Duodenal mucosa (tissue), 2 donors: Measurements from ENCODE around the gene PMAIP1.

ENCODE experiments used
- H3K27ac ChIP-seq: one replicate; pipeline ENCODE4 v1.7.0; 2013; ENCODE audit warnings: low read depth, low read length
- H3K27me3 ChIP-seq, 2 donors: one replicate each; pipeline ENCODE4 v1.7.0; 2013; ENCODE audit warnings: low read length in 2 of 2, control low read depth in 1 of 2; ENCODE audit not compliant: insufficient read depth in 2 of 2, control insufficient read depth in 1 of 2
- H3K36me3 ChIP-seq, 2 donors: one replicate each; pipeline ENCODE4 v1.7.0; 2013; ENCODE audit warnings: low read length in 2 of 2, control low read depth in 1 of 2; ENCODE audit not compliant: insufficient read depth in 2 of 2, control insufficient read depth in 1 of 2
- H3K4me1 ChIP-seq, 2 donors: one replicate each; pipeline ENCODE4 v1.7.0; 2013; ENCODE audit warnings: low read length in 2 of 2, control low read depth in 1 of 2; ENCODE audit not compliant: insufficient read depth in 2 of 2, control insufficient read depth in 1 of 2
- H3K4me3 ChIP-seq, 2 donors: one replicate each; pipeline ENCODE4 v1.7.0; 2013; ENCODE audit warnings: low read length in 2 of 2, low read depth in 1 of 2
- H3K9ac ChIP-seq, 2 donors: one replicate each; pipeline ENCODE4 v1.7.0; 2013; ENCODE audit warnings: low read length in 2 of 2, low read depth in 1 of 2
- H3K9me3 ChIP-seq, 2 donors: one replicate each; pipeline ENCODE4 v1.7.0; 2013; ENCODE audit warnings: low read length in 2 of 2, control low read depth in 1 of 2; ENCODE audit not compliant: control insufficient read depth in 1 of 2

Gene PMAIP1

DNA sequence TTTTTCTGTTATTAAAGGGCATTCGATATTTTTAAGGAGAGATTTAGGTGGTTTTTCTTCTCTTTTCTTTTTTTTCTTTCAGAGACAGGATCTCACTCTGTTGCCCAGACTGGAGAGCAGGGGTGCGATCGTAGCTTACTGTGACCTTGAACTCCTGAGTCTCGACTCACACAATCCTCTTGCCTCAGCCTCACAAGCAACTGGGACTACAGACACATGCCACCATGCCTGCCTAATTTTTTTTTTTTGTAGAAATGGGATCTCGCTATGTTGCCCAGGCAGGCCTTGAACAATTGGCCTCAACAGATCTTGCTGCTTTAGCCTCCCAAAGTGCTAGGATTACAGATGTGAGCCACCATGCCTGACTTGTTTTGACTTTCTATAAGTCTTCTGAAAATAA is 26.3 kb downstream of the PMAIP1 start:
- no peaks in the 10 kb centered on the region for H3K27me3 ChIP-seq
- no peaks in the 10 kb centered on the region for H3K9me3 ChIP-seq
- H3K27ac ChIP-seq = no peak overlapping the region
- no peak overlapping the region for H3K9ac ChIP-seq
- H3K4me3 ChIP-seq = no peak overlapping the region
- no peaks in the 10 kb centered on the region for H3K4me1 ChIP-seq
- no peaks in the 10 kb centered on the region for H3K36me3 ChIP-seq

DNA sequence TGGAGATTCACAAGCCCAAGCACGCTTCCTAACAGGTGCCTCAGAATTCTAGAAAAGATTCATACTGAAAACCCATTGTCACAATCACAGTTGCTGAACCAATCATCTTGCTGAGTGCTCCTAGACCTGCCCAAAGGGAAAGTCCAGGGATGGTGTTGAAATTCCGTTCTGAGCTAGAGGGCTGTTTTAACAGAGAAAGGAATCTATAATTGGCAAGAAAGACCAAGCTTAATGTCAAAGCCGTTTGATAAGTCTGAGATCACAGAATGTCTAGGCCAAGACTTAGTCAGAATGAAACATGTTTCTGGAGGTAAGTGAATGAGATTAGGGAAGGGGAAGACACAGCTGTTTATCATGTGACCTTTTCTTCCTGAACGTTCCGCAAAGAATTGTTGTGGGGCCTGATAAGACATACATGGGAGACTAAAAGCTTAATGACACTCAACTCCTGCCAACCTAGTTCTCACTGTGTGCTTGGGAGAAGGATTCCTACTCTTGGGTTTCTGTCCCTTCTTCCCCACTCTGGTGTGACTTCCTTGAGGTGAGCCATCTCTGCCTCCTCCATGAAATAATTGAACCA is 27.5 kb downstream of the PMAIP1 start:
- no peak overlapping the region for H3K9ac ChIP-seq
- no peaks in the 10 kb centered on the region for H3K4me1 ChIP-seq
- H3K36me3 ChIP-seq = no peaks in the 10 kb centered on the region
- H3K4me3 ChIP-seq = no peak overlapping the region
- no peaks in the 10 kb centered on the region for H3K9me3 ChIP-seq
- H3K27me3 ChIP-seq = no peaks in the 10 kb centered on the region
- no peak overlapping the region for H3K27ac ChIP-seq

GRCh38 chr18:59928201-59928600 is 28.4 kb downstream of the PMAIP1 start:
- Histone ChIP-seq H3K9me3 (no peaks in the 10 kb centered on the region), H3K9ac (no peak overlapping the region), H3K27ac (no peak overlapping the region), H3K36me3 (no peaks in the 10 kb centered on the region), H3K4me1 (no peaks in the 10 kb centered on the region), H3K4me3 (no peak overlapping the region), H3K27me3 (no peaks in the 10 kb centered on the region)

GRCh38 chr18:59929621-59930295 is 30.0 kb downstream of the PMAIP1 start:
- Histone ChIP-seq H3K27ac (no peak overlapping the region), H3K27me3 (no peaks in the 10 kb centered on the region), H3K4me1 (no peaks in the 10 kb centered on the region), H3K9me3 (no peaks in the 10 kb centered on the region), H3K36me3 (no peaks in the 10 kb centered on the region), H3K9ac (no peak overlapping the region), H3K4me3 (no peak overlapping the region)

GRCh38 chr18:59932401-59932800 is 32.6 kb downstream of the PMAIP1 start:
- H3K4me1 ChIP-seq = no peaks in the 10 kb centered on the region
- no peak overlapping the region for H3K4me3 ChIP-seq
- no peak overlapping the region for H3K27ac ChIP-seq
- H3K9me3 ChIP-seq = no peaks in the 10 kb centered on the region
- no peaks in the 10 kb centered on the region for H3K36me3 ChIP-seq
- no peak overlapping the region for H3K9ac ChIP-seq
- no peaks in the 10 kb centered on the region for H3K27me3 ChIP-seq

- Histone ChIP-seq H3K4me1 (no peaks in the 10 kb centered on the region), H3K27me3 (no peaks in the 10 kb centered on the region)
These were observed 38.9 kb downstream of the PMAIP1 start for GRCh38 chr18:59938676-59939075.

GRCh38 chr18:59939127-59939526 is 39.3 kb downstream of the PMAIP1 start:
- no peaks in the 10 kb centered on the region for H3K27me3 ChIP-seq
- no peaks in the 10 kb centered on the region for H3K36me3 ChIP-seq
- no peaks in the 10 kb centered on the region for H3K4me1 ChIP-seq
- no peak overlapping the region for H3K4me3 ChIP-seq
- no peaks in the 10 kb centered on the region for H3K9me3 ChIP-seq
- H3K27ac ChIP-seq = no peak overlapping the region
- H3K9ac ChIP-seq = no peak overlapping the region

More at GRCh38 chr18:59938676-59939075, 38.9 kb downstream of the PMAIP1 start:
- Histone ChIP-seq H3K27ac (no peak overlapping the region), H3K36me3 (no peaks in the 10 kb centered on the region), H3K9ac (no peak overlapping the region), H3K4me3 (no peak overlapping the region), H3K9me3 (no peaks in the 10 kb centered on the region)

DNA sequence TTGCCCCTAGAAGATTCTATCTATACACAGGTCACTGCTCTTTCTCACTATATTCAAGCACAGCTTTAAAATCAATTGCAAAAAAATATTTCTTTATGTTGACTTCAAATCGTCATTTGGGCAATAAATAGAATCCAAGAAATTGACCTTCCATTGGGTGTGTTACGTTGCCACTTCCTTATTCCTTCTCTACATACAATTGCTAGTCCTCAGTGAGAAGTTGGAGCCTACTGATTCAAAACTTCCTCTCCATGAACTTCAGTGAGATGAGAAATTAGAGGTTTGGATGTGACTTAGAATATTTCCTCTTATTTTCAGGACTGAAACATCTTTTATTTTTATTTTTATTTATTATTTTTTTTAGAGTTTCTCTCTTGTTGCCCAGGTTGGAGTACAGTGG is 40.3 kb downstream of the PMAIP1 start:
- Histone ChIP-seq H3K27me3 (no peaks in the 10 kb centered on the region), H3K9ac (no peak overlapping the region), H3K9me3 (no peaks in the 10 kb centered on the region), H3K27ac (no peak overlapping the region), H3K36me3 (no peaks in the 10 kb centered on the region), H3K4me3 (no peak overlapping the region), H3K4me1 (no peaks in the 10 kb centered on the region)

DNA sequence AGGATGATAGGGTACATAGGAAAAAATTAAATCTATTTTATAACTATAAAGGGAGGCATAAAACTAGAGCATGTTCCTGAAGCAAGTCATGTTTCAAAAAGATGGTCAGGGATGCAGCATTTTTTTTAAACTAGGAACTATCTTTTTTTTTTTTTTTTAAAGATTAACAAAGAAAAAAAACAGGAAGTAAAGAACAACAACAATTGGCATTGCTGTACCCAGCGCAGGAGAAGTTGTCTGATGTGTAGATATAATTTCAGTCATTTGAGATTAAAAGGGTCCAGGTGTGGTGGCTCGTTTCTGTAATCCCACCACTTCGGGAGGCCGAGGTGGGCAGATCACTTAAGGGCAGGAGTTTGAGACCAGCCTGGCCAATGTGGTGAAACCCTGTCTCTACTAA is 41.5 kb downstream of the PMAIP1 start:
- Histone ChIP-seq H3K27ac (no peak overlapping the region), H3K9ac (no peak overlapping the region), H3K36me3 (no peaks in the 10 kb centered on the region), H3K27me3 (no peaks in the 10 kb centered on the region), H3K9me3 (no peaks in the 10 kb centered on the region), H3K4me1 (no peaks in the 10 kb centered on the region), H3K4me3 (no peak overlapping the region)

DNA sequence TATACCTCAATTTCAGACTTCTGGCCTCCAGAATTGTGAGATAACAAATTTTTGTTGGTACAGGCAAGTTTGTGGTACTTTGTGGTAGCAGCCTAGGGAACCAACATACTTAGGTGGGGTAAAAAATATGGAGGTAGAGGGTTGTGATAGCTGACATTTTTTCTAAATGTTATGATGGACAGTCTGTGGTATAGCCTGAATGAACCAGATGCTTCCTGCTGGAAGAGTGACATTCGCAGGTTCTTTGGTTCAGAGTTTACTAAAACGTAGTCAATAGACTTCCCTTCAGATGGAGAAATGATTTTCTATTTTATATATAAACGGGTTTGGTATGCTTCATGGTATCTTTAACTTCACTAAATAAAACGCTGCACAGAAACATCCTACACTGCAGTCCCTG is 42.8 kb downstream of the PMAIP1 start:
- Histone ChIP-seq H3K27me3 (no peaks in the 10 kb centered on the region), H3K4me1 (no peaks in the 10 kb centered on the region), H3K4me3 (no peak overlapping the region), H3K9ac (no peak overlapping the region), H3K9me3 (no peaks in the 10 kb centered on the region), H3K27ac (no peak overlapping the region), H3K36me3 (no peaks in the 10 kb centered on the region)
